Mesenchymal stem cell (in vitro differentiated cells and primary cell): ENCODE data around the gene NT5C.

Experiments
- DNase-seq: peaks from one replicate; pipeline ENCODE4 v3.0.0-alpha.2; 2013
- H2AFZ ChIP-seq: one replicate; pipeline ENCODE4 v1.6.1; 2013; ENCODE audit warnings: low read depth, mild to moderate bottlenecking, control low read depth, inconsistent platforms, low read length, moderate library complexity
- H2AK5ac ChIP-seq: 2 replicates; pipeline ENCODE4 v1.6.1; 2013; ENCODE audit warnings: low read length, moderate library complexity, mild to moderate bottlenecking, inconsistent platforms; ENCODE audit not compliant: severe bottlenecking
- H2BK120ac ChIP-seq: one replicate; pipeline ENCODE4 v1.6.1; 2013; ENCODE audit warnings: low read depth, mild to moderate bottlenecking, inconsistent platforms, low read length, moderate library complexity
- H2BK12ac ChIP-seq, 2 experiments: one replicate each; pipeline ENCODE4 v1.6.1; 2013; ENCODE audit warnings: inconsistent platforms in 2 of 2, low read length in 2 of 2, mild to moderate bottlenecking in 2 of 2, moderate library complexity in 2 of 2, control low read depth in 1 of 2
- H2BK15ac ChIP-seq: one replicate; pipeline ENCODE4 v1.6.1; 2013; ENCODE audit warnings: mild to moderate bottlenecking, low read depth, inconsistent platforms; ENCODE audit not compliant: poor library complexity, severe bottlenecking
- H2BK5ac ChIP-seq: 2 replicates; pipeline ENCODE4 v1.6.1; 2013; ENCODE audit warnings: low read depth, mild to moderate bottlenecking, low read length, control low read depth, inconsistent platforms; ENCODE audit not compliant: poor library complexity, severe bottlenecking
- H3K14ac ChIP-seq, 2 experiments: one replicate each; pipeline ENCODE4 v1.6.1; 2013; ENCODE audit warnings: inconsistent platforms in 2 of 2, low read length in 2 of 2, control low read depth in 1 of 2, mild to moderate bottlenecking in 1 of 2, moderate library complexity in 1 of 2
- H3K18ac ChIP-seq, 2 experiments: one replicate each; pipeline ENCODE4 v1.6.1; 2013; ENCODE audit warnings: inconsistent platforms in 2 of 2, low read length in 2 of 2, control low read depth in 1 of 2, low read depth in 1 of 2, mild to moderate bottlenecking in 1 of 2
- H3K23ac ChIP-seq, 2 experiments: one replicate each; pipeline ENCODE4 v1.6.1; 2013; ENCODE audit warnings: inconsistent platforms in 2 of 2, low read length in 2 of 2, mild to moderate bottlenecking in 2 of 2, moderate library complexity in 2 of 2, control low read depth in 1 of 2
- H3K27ac ChIP-seq: 2 replicates; pipeline ENCODE4 v1.5.1; 2013; ENCODE audit warnings: mild to moderate bottlenecking, moderate library complexity, low read length, control low read depth, inconsistent platforms; ENCODE audit not compliant: poor library complexity, severe bottlenecking
- H3K27me3 ChIP-seq, 2 experiments: 2 replicates each; pipeline versions ENCODE4 v1.6.1 to v1.7.0; 2013; ENCODE audit warnings: low read length in 2 of 2, mild to moderate bottlenecking in 2 of 2, moderate library complexity in 2 of 2, control low read depth in 1 of 2, inconsistent platforms in 1 of 2; ENCODE audit not compliant: control insufficient read depth in 1 of 2, insufficient read depth in 1 of 2
- H3K36me3 ChIP-seq, 2 experiments: 2 replicates each; pipeline versions ENCODE4 v1.6.1 to v1.7.0; 2013; ENCODE audit warnings: low read length in 2 of 2, control low read depth in 1 of 2, inconsistent platforms in 1 of 2, low read depth in 1 of 2, mild to moderate bottlenecking in 1 of 2; ENCODE audit not compliant: insufficient read depth in 2 of 2, control insufficient read depth in 1 of 2
- H3K4ac ChIP-seq, 2 experiments: one replicate each; pipeline ENCODE4 v1.6.1; 2013; ENCODE audit warnings: inconsistent platforms in 2 of 2, low read length in 2 of 2, mild to moderate bottlenecking in 2 of 2, moderate library complexity in 2 of 2, control low read depth in 1 of 2, low read depth in 1 of 2
- H3K4me1 ChIP-seq: 2 replicates; pipeline ENCODE4 v1.6.1; 2013; ENCODE audit warnings: low read depth, low read length, control low read depth; ENCODE audit not compliant: control insufficient read depth, insufficient read depth
- H3K4me2 ChIP-seq: 2 replicates; pipeline ENCODE4 v1.6.1; 2013; ENCODE audit warnings: low read length, mild to moderate bottlenecking, inconsistent platforms; ENCODE audit not compliant: poor library complexity, severe bottlenecking
- H3K4me3 ChIP-seq, 2 experiments: 2 replicates each; pipeline versions ENCODE4 v1.5.1 to v1.7.0; 2013; ENCODE audit warnings: low read length in 2 of 2, mild to moderate bottlenecking in 2 of 2, control low read depth in 1 of 2, low read depth in 1 of 2; ENCODE audit not compliant: insufficient read depth in 1 of 2
- H3K79me1 ChIP-seq: replicated peaks from 2 replicates; pipeline ENCODE4 v1.6.1; 2013; ENCODE audit warnings: mild to moderate bottlenecking, control low read depth, low read length, inconsistent platforms; ENCODE audit not compliant: poor library complexity, severe bottlenecking
- H3K9ac ChIP-seq: 2 replicates; pipeline ENCODE4 v1.7.0; 2013; ENCODE audit warnings: mild to moderate bottlenecking, low read length, moderate library complexity
- H3K9me3 ChIP-seq: 2 replicates; pipeline ENCODE4 v1.7.0; 2013; ENCODE audit warnings: mild to moderate bottlenecking, low read length; ENCODE audit not compliant: control insufficient read depth
- H4K8ac ChIP-seq: one replicate; pipeline ENCODE4 v1.6.1; 2013; ENCODE audit warnings: inconsistent platforms, mild to moderate bottlenecking, low read length, moderate library complexity
- H4K91ac ChIP-seq: one replicate; pipeline ENCODE4 v1.6.1; 2013; ENCODE audit warnings: mild to moderate bottlenecking, low read length, inconsistent platforms
- WGBS: methylation state at CpG from one replicate; pipeline ENCODE4 v1.1.7; 2013; ENCODE audit warnings: mixed read lengths; 5-methylcytosine and 5-hydroxymethylcytosine counted together

The NT5C gene

GRCh38 chr17:75146592-75146991, 15.1 kb upstream of the NT5C start:
- Histone ChIP-seq H3K36me3 (peaks cover 54 to 66% of the 10 kb centered on the region in 2 experiments), H3K79me1 (peaks cover 22% of the 10 kb centered on the region), H3K18ac (no peak overlapping the region), H2BK12ac (no peak overlapping the region), H3K14ac (no peak overlapping the region), H2BK5ac (no peak overlapping the region), H2AK5ac (no peak overlapping the region), H4K91ac (no peak overlapping the region), H3K9me3 (no peaks in the 10 kb centered on the region), H3K4me2 (no peak overlapping the region), H2AFZ (no peak overlapping the region), H4K8ac (no peak overlapping the region), H3K4me1 (peaks cover 9% of the 10 kb centered on the region), H2BK15ac (no peak overlapping the region), H2BK120ac (no peak overlapping the region), H3K27me3 (no peaks in the 10 kb centered on the region), H3K23ac (no peak overlapping the region), H3K4me3 (no peak overlapping the region), H3K4ac (no peak overlapping the region), H3K9ac (no peak overlapping the region), H3K27ac (no peak overlapping the region)
- WGBS, result 88% methylated on average over 3 of the region's 3 CpGs
- DNase-seq, result no peak

GRCh38 chr17:75144816-75145512, 13.4 kb upstream of the NT5C start:
- H4K8ac ChIP-seq, result no peak overlapping the region
- DNase-seq, result no peak
- H2AK5ac ChIP-seq, result no peak overlapping the region
- peaks cover 8% of the 10 kb centered on the region for H3K4me1 ChIP-seq
- no peak overlapping the region for H3K14ac ChIP-seq
- H3K27me3 ChIP-seq, result no peaks in the 10 kb centered on the region
- no peak overlapping the region for H2BK15ac ChIP-seq
- H3K4me2 ChIP-seq, result peak overlapping the region; percentile 25
- H3K23ac ChIP-seq, result no peak overlapping the region
- no peak overlapping the region for H2BK12ac ChIP-seq
- H3K4ac ChIP-seq, result no peak overlapping the region
- H3K79me1 ChIP-seq, result peaks cover 22% of the 10 kb centered on the region
- no peak overlapping the region for H3K4me3 ChIP-seq
- peaks cover 64 to 80% of the 10 kb centered on the region in 2 experiments for H3K36me3 ChIP-seq
- H4K91ac ChIP-seq, result no peak overlapping the region
- H3K9ac ChIP-seq, result no peak overlapping the region
- WGBS, result 98% methylated on average over 9 of the region's 11 CpGs
- no peak overlapping the region for H3K27ac ChIP-seq
- H2BK5ac ChIP-seq, result no peak overlapping the region
- H3K18ac ChIP-seq, result no peak overlapping the region
- no peak overlapping the region for H2BK120ac ChIP-seq
- H3K9me3 ChIP-seq, result no peaks in the 10 kb centered on the region
- H2AFZ ChIP-seq, result no peak overlapping the region

GRCh38 chr17:75142236-75142971, 10.9 kb upstream of the NT5C start:
- no peak overlapping the region for H3K27ac ChIP-seq
- no peak overlapping the region for H4K91ac ChIP-seq

GRCh38 chr17:75138519-75138918, 7.0 kb upstream of the NT5C start:
- no peak overlapping the region for H3K4ac ChIP-seq
- H3K9ac ChIP-seq, result no peak overlapping the region
- H2BK5ac ChIP-seq, result no peak overlapping the region
- no peak overlapping the region for H4K91ac ChIP-seq
- H3K36me3 ChIP-seq, result peaks cover 47 to 59% of the 10 kb centered on the region in 2 experiments
- 94% methylated on average over 5 of the region's 5 CpGs for WGBS
- H2BK15ac ChIP-seq, result no peak overlapping the region
- H2AK5ac ChIP-seq, result no peak overlapping the region
- no peaks in the 10 kb centered on the region for H3K9me3 ChIP-seq
- no peaks in the 10 kb centered on the region for H3K27me3 ChIP-seq
- no peak overlapping the region for H3K23ac ChIP-seq
- H3K79me1 ChIP-seq, result peaks cover 15% of the 10 kb centered on the region
- H3K4me2 ChIP-seq, result no peak overlapping the region
- H2BK120ac ChIP-seq, result no peak overlapping the region
- H3K27ac ChIP-seq, result no peak overlapping the region
- H3K14ac ChIP-seq, result no peak overlapping the region
- DNase-seq, result no peak
- no peak overlapping the region for H2BK12ac ChIP-seq
- no peak overlapping the region for H3K18ac ChIP-seq
- H2AFZ ChIP-seq, result no peak overlapping the region
- no peak overlapping the region for H3K4me3 ChIP-seq
- no peak overlapping the region for H4K8ac ChIP-seq
- H3K4me1 ChIP-seq, result no peaks in the 10 kb centered on the region

More at GRCh38 chr17:75142236-75142971, 10.9 kb upstream of the NT5C start:
- Histone ChIP-seq H3K9me3 (no peaks in the 10 kb centered on the region), H2AFZ (no peak overlapping the region), H3K4me2 (no peak overlapping the region), H3K14ac (no peak overlapping the region), H3K18ac (no peak overlapping the region), H3K4me1 (no peaks in the 10 kb centered on the region), H2BK5ac (no peak overlapping the region), H3K4ac (no peak overlapping the region), H3K27me3 (no peaks in the 10 kb centered on the region), H3K36me3 (peaks cover 70 to 72% of the 10 kb centered on the region in 2 experiments), H4K8ac (no peak overlapping the region), H3K9ac (no peak overlapping the region), H3K4me3 (no peak overlapping the region), H3K23ac (no peak overlapping the region), H2BK15ac (no peak overlapping the region), H2BK120ac (no peak overlapping the region), H2AK5ac (no peak overlapping the region), H3K79me1 (peaks cover 27% of the 10 kb centered on the region), H2BK12ac (no peak overlapping the region)
- DNase-seq, result no peak
- WGBS, result 96% methylated on average over 12 of the region's 13 CpGs
